Central memory CD8-positive, alpha-beta T cell (primary cell): ENCODE results near the gene MKRN2OS.
A peak's percentile ranks its signal among the peaks of the same experiment; 100 is the strongest.

Experiments
- ATAC-seq: fragments of 150-1000 bp; cut with Tn5 transposase; replicated peaks from 2 replicates; pipeline ENCODE4 v1.10.0; 2022; ENCODE audit warnings: mild to moderate bottlenecking, moderate FRiP score, moderate number of reproducible peaks; ENCODE audit not compliant: poor library complexity, severe bottlenecking; ENCODE audit errors: extremely low read depth
- DNase-seq, 2 donors: peaks; one replicate each; pipeline ENCODE4 v3.0.0; 2021; ENCODE audit warnings: low spot score in 2 of 2
- H3K27ac Mint-ChIP-seq: one replicate; pipeline ENCODE4 v1.8.0; 2022; ENCODE audit warnings: low read depth, mild to moderate bottlenecking, moderate library complexity, mixed read lengths
- H3K27me3 Mint-ChIP-seq: one replicate; pipeline ENCODE4 v1.8.0; 2022; ENCODE audit warnings: mixed read lengths
- H3K36me3 Mint-ChIP-seq: one replicate; pipeline ENCODE4 v1.8.0; 2022; ENCODE audit warnings: mild to moderate bottlenecking, moderate library complexity, mixed read lengths; ENCODE audit not compliant: insufficient read depth
- H3K4me1 Mint-ChIP-seq: one replicate; pipeline ENCODE4 v1.8.0; 2022; ENCODE audit warnings: mixed read lengths
- H3K4me3 Mint-ChIP-seq: one replicate; pipeline ENCODE4 v1.8.0; 2022; ENCODE audit warnings: mild to moderate bottlenecking, moderate library complexity, mixed read lengths
- H3K9me3 Mint-ChIP-seq: one replicate; pipeline ENCODE4 v1.8.0; 2022; ENCODE audit warnings: mixed read lengths

The MKRN2OS gene, protein sequence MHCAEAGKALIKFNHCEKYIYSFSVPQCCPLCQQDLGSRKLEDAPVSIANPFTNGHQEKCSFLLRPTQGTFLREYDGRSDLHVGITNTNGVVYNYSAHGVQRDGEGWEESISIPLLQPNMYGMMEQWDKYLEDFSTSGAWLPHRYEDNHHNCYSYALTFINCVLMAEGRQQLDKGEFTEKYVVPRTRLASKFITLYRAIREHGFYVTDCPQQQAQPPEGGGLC

DNA sequence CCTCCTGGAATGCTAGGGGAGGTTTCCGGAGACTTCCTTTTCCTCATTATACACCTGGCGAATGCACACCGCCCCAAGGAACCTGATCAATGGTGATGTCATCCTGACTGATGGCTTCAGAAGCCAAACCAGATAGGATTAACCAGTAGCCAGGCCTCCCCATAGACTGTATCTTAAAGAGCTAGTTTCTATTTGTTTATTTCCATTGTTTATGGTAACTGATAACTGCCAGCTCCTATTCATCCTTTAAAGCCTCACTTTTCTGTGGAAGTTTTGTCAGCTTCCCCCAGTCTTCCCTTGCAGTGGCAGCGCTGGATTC lies at the start of gene MKRN2OS:
MKRN2OS (minus strand) TSS at position 27 of the 319 bp plus-strand sequence. CDS start 35 bp downstream, outside the sequence.
- ATAC-seq (no peak), DNase-seq (no peak)
- Mint-ChIP-seq H3K36me3 (peaks cover 3% of the 10 kb centered on the region), H3K4me1 (no peaks in the 10 kb centered on the region), H3K9me3 (no peaks in the 10 kb centered on the region), H3K4me3 (no peak within 1 kb of the TSS), H3K27me3 (peaks cover 8% of the 10 kb centered on the region), H3K27ac (no peak within 1 kb of the TSS)

- H3K4me3 Mint-ChIP-seq = no peak overlapping the region
- H3K9me3 Mint-ChIP-seq = no peaks in the 10 kb centered on the region
- no peaks in the 10 kb centered on the region for H3K27me3 Mint-ChIP-seq
- H3K27ac Mint-ChIP-seq = peak overlapping the region; percentile 44
- DNase-seq = no peak
- H3K36me3 Mint-ChIP-seq = peaks cover 67% of the 10 kb centered on the region
- ATAC-seq = no peak
- H3K4me1 Mint-ChIP-seq = no peaks in the 10 kb centered on the region
Observed at GRCh38 chr3:12593473-12593872, 48.2 kb upstream of the MKRN2OS start.

DNA sequence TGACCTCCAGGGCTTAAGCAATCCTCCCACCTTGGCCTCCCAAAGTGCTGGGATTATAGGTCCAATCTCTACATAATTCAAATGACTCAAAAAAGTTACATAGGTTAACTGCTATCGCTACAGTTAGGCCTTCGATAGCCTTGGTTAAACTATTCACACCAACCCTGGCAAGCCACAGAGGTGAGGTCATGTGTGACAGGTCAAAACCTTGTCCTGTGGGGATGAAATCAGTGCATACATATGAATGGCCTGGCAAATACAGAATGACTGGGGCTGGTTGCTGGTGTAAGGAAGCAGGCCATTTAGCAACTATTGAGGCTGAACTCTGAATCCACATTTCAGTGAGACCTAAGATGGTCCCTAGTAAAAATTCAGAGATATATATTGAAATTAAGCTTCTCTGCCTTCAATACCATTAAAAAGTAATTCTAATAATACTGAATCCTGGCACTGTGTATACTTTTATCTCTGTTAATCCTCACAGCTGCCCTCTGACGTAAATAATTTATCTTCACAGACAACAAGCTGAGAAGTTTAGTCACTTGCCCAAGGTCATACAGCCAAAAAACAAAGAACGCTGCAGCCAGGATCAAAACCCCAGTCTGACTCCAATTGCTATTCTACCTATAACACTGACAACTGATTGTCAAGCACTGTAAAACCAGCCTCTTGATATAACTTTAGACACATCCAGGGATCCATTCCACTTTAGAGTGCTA lies 46.9 kb upstream of the MKRN2OS start:
- no peak overlapping the region for H3K27ac Mint-ChIP-seq
- peaks cover 59% of the 10 kb centered on the region for H3K36me3 Mint-ChIP-seq

DNA sequence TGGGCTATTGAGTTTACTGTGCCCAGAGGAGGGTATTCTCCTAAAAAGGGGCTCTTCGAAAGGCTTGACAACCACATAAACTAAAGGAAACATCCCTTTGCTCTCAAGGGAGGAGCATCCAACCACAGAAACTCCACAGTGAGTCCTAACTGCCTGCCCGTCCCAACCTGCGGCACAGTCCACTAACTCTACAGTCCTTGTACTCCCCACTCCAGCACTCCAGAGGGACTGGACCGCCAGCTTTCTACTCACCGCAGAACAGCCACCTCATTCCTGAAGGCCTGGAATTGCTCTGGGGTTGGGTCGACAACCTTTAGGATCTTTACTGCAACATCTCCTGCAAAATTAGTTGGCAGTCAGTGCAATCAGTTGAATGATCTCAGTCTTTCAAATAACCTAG lies 46.2 kb upstream of the MKRN2OS start:
- no peak overlapping the region for H3K4me3 Mint-ChIP-seq
- H3K36me3 Mint-ChIP-seq = peaks cover 56% of the 10 kb centered on the region

More for the DNA sequence above, 46.9 kb upstream of the MKRN2OS start:
- Mint-ChIP-seq H3K4me1 (no peaks in the 10 kb centered on the region), H3K4me3 (no peak overlapping the region), H3K27me3 (no peaks in the 10 kb centered on the region), H3K9me3 (no peaks in the 10 kb centered on the region)
- no peak for ATAC-seq
- no peak for DNase-seq

GRCh38 chr3:12590096-12590495 lies 44.8 kb upstream of the MKRN2OS start:
- no peaks in the 10 kb centered on the region for H3K27me3 Mint-ChIP-seq
- H3K27ac Mint-ChIP-seq = no peak overlapping the region
- H3K4me1 Mint-ChIP-seq = no peaks in the 10 kb centered on the region
- peaks cover 60% of the 10 kb centered on the region for H3K36me3 Mint-ChIP-seq
- H3K9me3 Mint-ChIP-seq = no peaks in the 10 kb centered on the region
- DNase-seq = no peak
- H3K4me3 Mint-ChIP-seq = no peak overlapping the region
- ATAC-seq = no peak

More for the DNA sequence above, 46.2 kb upstream of the MKRN2OS start:
- ATAC-seq (no peak), DNase-seq (no peak)
- H3K4me1 Mint-ChIP-seq = no peaks in the 10 kb centered on the region
- no peaks in the 10 kb centered on the region for H3K27me3 Mint-ChIP-seq
- no peak overlapping the region for H3K27ac Mint-ChIP-seq
- H3K9me3 Mint-ChIP-seq = no peaks in the 10 kb centered on the region

GRCh38 chr3:12588039-12589009 lies 43.0 kb upstream of the MKRN2OS start:
- H3K27ac Mint-ChIP-seq = no peak overlapping the region
- no peak for ATAC-seq
- H3K4me3 Mint-ChIP-seq = no peak overlapping the region
- H3K27me3 Mint-ChIP-seq = no peaks in the 10 kb centered on the region
- H3K4me1 Mint-ChIP-seq = no peaks in the 10 kb centered on the region
- H3K9me3 Mint-ChIP-seq = no peaks in the 10 kb centered on the region
- H3K36me3 Mint-ChIP-seq = peaks cover 59% of the 10 kb centered on the region
- DNase-seq = no peak

- Mint-ChIP-seq H3K4me1 (no peaks in the 10 kb centered on the region), H3K4me3 (no peak overlapping the region)
Observed at GRCh38 chr3:12586403-12586802, 41.1 kb upstream of the MKRN2OS start.

GRCh38 chr3:12585970-12586369 lies 40.7 kb upstream of the MKRN2OS start:
- no peaks in the 10 kb centered on the region for H3K27me3 Mint-ChIP-seq
- ATAC-seq (no peak), DNase-seq (no peak)
- H3K4me1 Mint-ChIP-seq = no peaks in the 10 kb centered on the region
- no peak overlapping the region for H3K27ac Mint-ChIP-seq
- peaks cover 62% of the 10 kb centered on the region for H3K36me3 Mint-ChIP-seq
- H3K4me3 Mint-ChIP-seq = no peak overlapping the region
- no peaks in the 10 kb centered on the region for H3K9me3 Mint-ChIP-seq

More at GRCh38 chr3:12586403-12586802, 41.1 kb upstream of the MKRN2OS start:
- H3K36me3 Mint-ChIP-seq = peaks cover 63% of the 10 kb centered on the region
- H3K27me3 Mint-ChIP-seq = no peaks in the 10 kb centered on the region
- H3K27ac Mint-ChIP-seq = no peak overlapping the region
- no peaks in the 10 kb centered on the region for H3K9me3 Mint-ChIP-seq
- ATAC-seq (no peak), DNase-seq (no peak)

- H3K27me3 Mint-ChIP-seq = no peaks in the 10 kb centered on the region
- ATAC-seq (no peak), DNase-seq (no peak)
- H3K9me3 Mint-ChIP-seq = no peaks in the 10 kb centered on the region
- no peak overlapping the region for H3K4me3 Mint-ChIP-seq
- peak overlapping the region; percentile 3 for H3K27ac Mint-ChIP-seq
- peaks cover 57% of the 10 kb centered on the region for H3K36me3 Mint-ChIP-seq
- no peaks in the 10 kb centered on the region for H3K4me1 Mint-ChIP-seq
Observed at GRCh38 chr3:12585181-12585580, 39.9 kb upstream of the MKRN2OS start.

- Mint-ChIP-seq H3K27me3 (no peaks in the 10 kb centered on the region), H3K36me3 (peaks cover 56% of the 10 kb centered on the region), H3K4me3 (no peak overlapping the region), H3K27ac (no peak overlapping the region), H3K9me3 (no peaks in the 10 kb centered on the region), H3K4me1 (peaks cover 7% of the 10 kb centered on the region)
- DNase-seq = no peak
- no peak for ATAC-seq
Observed at GRCh38 chr3:12584083-12584482, 38.8 kb upstream of the MKRN2OS start.

GRCh38 chr3:12583280-12583679 lies 38.0 kb upstream of the MKRN2OS start:
- Mint-ChIP-seq H3K27ac (no peak overlapping the region), H3K27me3 (no peaks in the 10 kb centered on the region), H3K4me1 (peaks cover 7% of the 10 kb centered on the region), H3K4me3 (no peak overlapping the region), H3K36me3 (peaks cover 56% of the 10 kb centered on the region), H3K9me3 (no peaks in the 10 kb centered on the region)
- no peak for ATAC-seq
- no peak for DNase-seq

DNA sequence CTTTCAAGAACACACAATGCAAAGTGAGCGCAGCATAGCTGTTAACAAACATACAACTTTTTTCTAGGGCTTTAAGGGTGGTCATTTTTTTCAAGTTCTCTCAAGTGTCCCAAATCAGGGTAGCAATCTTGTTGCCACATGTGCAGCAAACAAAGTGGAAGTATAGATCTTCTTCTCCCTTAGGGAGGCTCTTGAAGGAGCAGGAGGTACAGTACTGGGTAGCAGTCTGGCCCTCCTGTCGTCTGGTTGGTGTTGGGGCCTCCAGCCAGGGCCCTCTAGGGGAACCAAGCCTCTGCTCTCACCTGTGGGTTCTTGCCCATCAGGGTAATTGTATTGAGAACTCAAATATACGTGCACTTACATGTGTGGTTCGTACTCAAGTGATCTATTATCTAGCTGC lies 37.4 kb upstream of the MKRN2OS start:
- Mint-ChIP-seq H3K27ac (no peak overlapping the region), H3K27me3 (no peaks in the 10 kb centered on the region), H3K36me3 (peaks cover 59% of the 10 kb centered on the region)

More for the DNA sequence above, 37.4 kb upstream of the MKRN2OS start:
- no peak overlapping the region for H3K4me3 Mint-ChIP-seq
- DNase-seq (no peak), ATAC-seq (no peak)
- peaks cover 7% of the 10 kb centered on the region for H3K4me1 Mint-ChIP-seq
- no peaks in the 10 kb centered on the region for H3K9me3 Mint-ChIP-seq
